Fibroblast of the aortic adventitia (primary cell): ENCODE data around the gene TCEAL3. TPM values are rescaled to one million over a fixed set of nuclear protein-coding genes. Genes with fewer than 3 reads are reported as not detected.

ENCODE experiments used
- DNase-seq: peaks from one replicate; pipeline ENCODE4 v3.0.0-alpha.2; 2010; ENCODE audit warnings: low read depth
- H3K4me3 ChIP-seq: 2 replicates; pipeline ENCODE4 v1.5.1; 2011; ENCODE audit warnings: low read depth, mild to moderate bottlenecking, control low read depth, low read length, moderate library complexity
- CTCF ChIP-seq: IDR thresholded peaks from 2 replicates; pipeline ENCODE4 v1.5.1; 2011; ENCODE audit warnings: mild to moderate bottlenecking, low read length, control low read depth, inconsistent platforms; ENCODE audit not compliant: insufficient read depth
- total RNA-seq: library from RNA; depleted of rRNA; stranded (reverse); fragments of >200 nt; gene quantifications from 2 replicates; pipeline ENCODE4 v1.2.3, GENCODE V29; 2012; ENCODE audit warnings: low replicate concordance

TCEAL3 gene
- total RNA-seq, 1 donor: 13.2 TPM

GRCh38 chrX:103608306-103608963 lies 672 bp downstream of the TCEAL3 start:
- peak overlapping the region; percentile 71 for H3K4me3 ChIP-seq
- no peak for DNase-seq
- TF ChIP-seq CTCF: no peak

GRCh38 chrX:103610282-103610681 lies 2.5 kb downstream of the TCEAL3 start:
- DNase-seq: no peak
- H3K4me3 ChIP-seq: no peak overlapping the region
- no peak for TF ChIP-seq CTCF

- TF ChIP-seq CTCF: no peak
- H3K4me3 ChIP-seq: no peak overlapping the region
- DNase-seq: no peak
These were observed 5.7 kb downstream of the TCEAL3 start for GRCh38 chrX:103613362-103613890.

- no peak for TF ChIP-seq CTCF
- DNase-seq: peak; percentile 33
These were observed 7.2 kb downstream of the TCEAL3 start for GRCh38 chrX:103614999-103615398.

GRCh38 chrX:103615781-103616371 lies 8.1 kb downstream of the TCEAL3 start:
- TF ChIP-seq CTCF: no peak
- no peak overlapping the region for H3K4me3 ChIP-seq
- DNase-seq: no peak

More at GRCh38 chrX:103614999-103615398, 7.2 kb downstream of the TCEAL3 start:
- H3K4me3 ChIP-seq: no peak overlapping the region

- TF ChIP-seq CTCF: no peak
- no peak for DNase-seq
- no peak overlapping the region for H3K4me3 ChIP-seq
These were observed 9.0 kb downstream of the TCEAL3 start for GRCh38 chrX:103616676-103617186.
